HUES64 (cell line): ENCODE data around the gene FAM53A.

ENCODE experiments used
- H3K27ac ChIP-seq: 2 replicates; pipeline ENCODE4 v1.7.0; 2013; ENCODE audit warnings: low read depth, low read length, inconsistent platforms
- H3K27me3 ChIP-seq: 2 replicates; pipeline ENCODE4 v1.6.1; 2013; ENCODE audit warnings: mild to moderate bottlenecking, low read length; ENCODE audit not compliant: insufficient read depth
- H3K36me3 ChIP-seq: 2 replicates; pipeline ENCODE4 v1.6.1; 2013; ENCODE audit warnings: mild to moderate bottlenecking, low read length; ENCODE audit not compliant: insufficient read depth
- H3K4me1 ChIP-seq: 2 replicates; pipeline ENCODE4 v1.6.1; 2013; ENCODE audit warnings: mild to moderate bottlenecking, low read length, moderate library complexity; ENCODE audit not compliant: insufficient read depth
- H3K4me3 ChIP-seq: 2 replicates; pipeline ENCODE4 v1.5.1; 2013; ENCODE audit warnings: mild to moderate bottlenecking, low read length, moderate library complexity
- H3K9ac ChIP-seq: 2 replicates; pipeline ENCODE4 v1.6.1; 2013; ENCODE audit warnings: mild to moderate bottlenecking, low read depth, low read length
- H3K9me3 ChIP-seq: 2 replicates; pipeline ENCODE4 v1.6.1; 2013; ENCODE audit warnings: low read depth, low read length; ENCODE audit not compliant: insufficient read depth
- WGBS: fragments of 150-250, 120-280 bp; methylation state at CpG from one replicate; pipeline ENCODE4 v1.1.7; 2013; ENCODE audit warnings: missing lambda C conversion rate; 5-methylcytosine and 5-hydroxymethylcytosine counted together

Gene FAM53A

GRCh38 chr4:1598206-1599025 is 85.7 kb downstream of the FAM53A start:
- Histone ChIP-seq H3K4me1 (no peaks in the 10 kb centered on the region), H3K9ac (no peak overlapping the region), H3K4me3 (no peak overlapping the region), H3K27ac (no peak overlapping the region), H3K27me3 (no peaks in the 10 kb centered on the region), H3K36me3 (no peaks in the 10 kb centered on the region), H3K9me3 (no peaks in the 10 kb centered on the region)
- WGBS = 94% methylated on average over 41 of the region's 42 CpGs

DNA sequence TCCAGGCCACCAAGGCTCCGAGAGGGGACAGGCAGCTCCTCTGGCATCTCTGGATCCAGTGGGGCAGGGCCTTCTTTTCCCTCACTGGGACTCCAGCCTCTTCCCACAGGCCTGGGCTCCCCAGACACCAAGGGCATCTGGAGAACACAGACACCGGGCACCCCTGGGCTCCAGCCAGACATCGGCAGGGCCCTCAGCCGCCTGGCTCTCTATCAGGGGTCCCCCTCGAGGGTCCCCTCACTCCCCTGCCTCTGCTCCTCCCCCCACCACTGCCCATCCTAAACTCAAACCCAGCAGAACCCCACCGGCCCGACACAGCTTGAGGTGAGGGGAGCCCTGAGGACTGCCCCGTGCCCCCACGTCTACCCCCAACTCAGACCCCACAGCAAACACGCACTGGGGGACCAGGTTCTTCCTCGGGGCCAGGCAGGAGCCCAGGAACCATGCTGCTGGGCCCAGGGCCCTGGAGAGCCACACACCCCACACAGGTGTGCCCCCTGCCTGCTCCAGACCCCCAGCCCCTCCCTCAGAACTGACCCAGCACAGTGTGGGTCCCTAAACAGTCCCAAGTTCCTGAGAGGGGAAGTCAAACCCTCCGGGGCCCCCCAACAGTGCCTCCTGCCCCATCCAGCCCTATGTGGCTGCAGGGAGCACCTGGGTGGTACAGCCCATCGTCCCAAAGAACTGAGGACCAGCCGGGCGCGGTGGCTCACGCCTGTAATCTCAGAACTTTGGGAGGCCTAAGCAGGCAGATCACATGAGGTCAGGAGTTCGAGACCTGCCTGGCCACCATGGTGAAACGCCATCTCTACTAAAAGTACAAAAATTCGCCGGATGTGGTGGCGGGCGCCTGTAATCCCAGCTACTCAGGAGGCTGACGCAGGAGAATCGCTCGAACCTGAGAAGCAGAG is 86.8 kb downstream of the FAM53A start:
- H3K4me1 ChIP-seq = no peaks in the 10 kb centered on the region
- H3K36me3 ChIP-seq = no peaks in the 10 kb centered on the region
- no peak overlapping the region for H3K4me3 ChIP-seq
- H3K27ac ChIP-seq = no peak overlapping the region
- no peaks in the 10 kb centered on the region for H3K9me3 ChIP-seq
- H3K27me3 ChIP-seq = no peaks in the 10 kb centered on the region
- 94% methylated on average over 26 of the region's 26 CpGs for WGBS
- H3K9ac ChIP-seq = no peak overlapping the region

GRCh38 chr4:1596393-1596792 is 87.7 kb downstream of the FAM53A start:
- 0 out of 2 replicates have a peak, but pooled peaks cover under 1% of the 10 kb centered on the region for H3K9me3 ChIP-seq
- no peak overlapping the region for H3K4me3 ChIP-seq
- 87% methylated on average over 16 of the region's 16 CpGs for WGBS
- no peak overlapping the region for H3K27ac ChIP-seq
- no peaks in the 10 kb centered on the region for H3K4me1 ChIP-seq
- no peaks in the 10 kb centered on the region for H3K36me3 ChIP-seq
- no peak overlapping the region for H3K9ac ChIP-seq
- no peaks in the 10 kb centered on the region for H3K27me3 ChIP-seq

- Histone ChIP-seq H3K9ac (no peak overlapping the region), H3K4me1 (no peaks in the 10 kb centered on the region), H3K36me3 (no peaks in the 10 kb centered on the region), H3K27me3 (no peaks in the 10 kb centered on the region), H3K27ac (no peak overlapping the region), H3K4me3 (no peak overlapping the region), H3K9me3 (peaks cover 5% of the 10 kb centered on the region; the same call in 1 of the 2 replicates)
- WGBS = 90% methylated on average over 10 of the region's 10 CpGs
Measured at GRCh38 chr4:1595789-1596325, 88.3 kb downstream of the FAM53A start.

- peaks cover 8% of the 10 kb centered on the region; the same call in 1 of the 2 replicates for H3K9me3 ChIP-seq
- H3K4me1 ChIP-seq = no peaks in the 10 kb centered on the region
- H3K27ac ChIP-seq = no peak overlapping the region
Measured at GRCh38 chr4:1594871-1595788, 89.0 kb downstream of the FAM53A start.

DNA sequence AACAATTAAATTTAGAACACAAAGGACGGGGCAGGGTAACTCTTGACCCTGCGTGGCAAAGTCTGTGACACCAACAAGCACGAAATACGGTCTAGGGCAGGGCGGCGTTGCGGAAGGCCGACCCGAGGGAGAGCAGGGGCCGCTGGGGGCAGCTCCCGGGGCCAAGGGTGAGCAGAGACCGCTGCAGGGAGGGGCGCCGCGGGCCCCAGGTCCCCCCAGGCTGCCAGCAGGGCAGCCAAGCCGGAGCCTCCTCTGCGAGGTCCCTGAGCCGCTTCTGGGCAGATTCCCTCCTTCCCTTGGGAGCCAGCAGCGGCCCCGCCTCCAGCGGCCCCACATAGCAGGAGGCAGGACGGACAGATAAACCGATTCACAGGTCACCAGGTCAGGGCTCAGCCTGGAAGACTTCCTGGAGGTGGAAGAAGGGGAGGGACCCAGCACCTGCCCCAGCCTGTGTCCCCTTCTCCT is 90.2 kb downstream of the FAM53A start:
- no peaks in the 10 kb centered on the region for H3K4me1 ChIP-seq
- H3K9me3 ChIP-seq = peaks cover 11% of the 10 kb centered on the region; the same call in 1 of the 2 replicates
- H3K27ac ChIP-seq = no peak overlapping the region
- H3K4me3 ChIP-seq = no peak overlapping the region
- H3K9ac ChIP-seq = no peak overlapping the region
- no peaks in the 10 kb centered on the region for H3K27me3 ChIP-seq
- WGBS = 71% methylated on average over 23 of the region's 23 CpGs
- H3K36me3 ChIP-seq = no peaks in the 10 kb centered on the region

More at GRCh38 chr4:1594871-1595788, 89.0 kb downstream of the FAM53A start:
- WGBS = 92% methylated on average over 24 of the region's 24 CpGs
- Histone ChIP-seq H3K36me3 (no peaks in the 10 kb centered on the region), H3K9ac (no peak overlapping the region), H3K27me3 (no peaks in the 10 kb centered on the region), H3K4me3 (no peak overlapping the region)

DNA sequence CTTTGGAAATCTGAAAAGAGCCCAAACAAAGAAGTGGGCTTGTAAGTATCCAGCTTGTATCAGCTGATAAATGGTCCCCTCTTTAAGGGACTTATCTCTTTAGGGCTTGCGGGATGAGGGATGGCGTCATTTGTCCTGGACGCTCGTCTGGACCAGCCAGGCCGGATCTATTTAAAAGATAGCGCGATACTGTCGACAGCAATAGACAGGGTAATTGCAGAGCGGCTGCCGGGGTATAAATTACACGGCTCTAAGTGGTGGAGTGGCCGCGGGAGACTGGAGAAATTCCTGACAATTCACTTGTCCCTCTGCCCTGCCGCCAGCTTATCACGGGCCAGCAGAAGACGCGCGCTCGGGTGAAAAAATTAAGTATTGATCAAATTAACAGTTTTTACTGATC is 90.7 kb downstream of the FAM53A start:
- Histone ChIP-seq H3K4me3 (no peak overlapping the region), H3K4me1 (no peaks in the 10 kb centered on the region), H3K9ac (no peak overlapping the region), H3K9me3 (peaks cover 11% of the 10 kb centered on the region; the same call in 1 of the 2 replicates), H3K36me3 (no peaks in the 10 kb centered on the region), H3K27ac (no peak overlapping the region), H3K27me3 (no peaks in the 10 kb centered on the region)
- WGBS = 90% methylated on average over 19 of the region's 19 CpGs

DNA sequence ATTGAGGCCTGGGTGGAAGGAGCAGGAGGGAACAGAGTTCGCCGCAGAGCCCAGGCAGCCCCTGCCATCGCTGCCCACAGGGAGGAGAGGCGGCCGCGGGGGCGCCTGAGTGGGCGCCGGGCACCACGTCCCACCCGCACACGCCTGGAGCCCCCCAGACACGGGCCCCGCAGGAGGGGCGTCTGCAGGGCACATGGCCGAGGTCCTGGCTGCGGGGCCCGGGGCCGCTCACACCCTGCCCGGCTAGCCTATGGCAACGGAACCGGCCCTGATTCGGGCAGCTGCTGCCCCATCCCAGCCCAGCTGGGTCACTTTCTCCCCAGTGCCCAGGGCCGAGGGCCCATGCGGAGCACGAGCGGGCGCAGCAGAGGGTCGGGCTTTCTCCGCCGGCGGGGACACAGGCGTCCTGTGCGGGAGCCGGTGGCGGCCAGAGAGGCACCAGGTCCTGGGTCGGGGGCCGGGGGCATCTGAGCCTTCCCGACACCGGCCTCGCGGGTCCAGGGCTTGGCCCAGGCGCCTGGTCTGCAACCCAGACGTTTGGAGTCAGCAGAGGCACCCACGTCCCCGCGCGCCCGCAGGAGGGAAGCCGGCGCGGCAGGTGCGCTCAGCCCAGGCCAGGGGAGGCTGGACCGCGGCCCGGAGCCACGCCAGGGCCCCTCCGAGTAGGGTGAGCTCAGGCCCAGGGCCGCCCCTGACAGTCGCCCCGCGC is 91.2 kb downstream of the FAM53A start:
- no peaks in the 10 kb centered on the region for H3K36me3 ChIP-seq
- no peak overlapping the region for H3K9ac ChIP-seq
- 95% methylated on average over 62 of the region's 62 CpGs for WGBS
- peaks cover 11% of the 10 kb centered on the region; the same call in 1 of the 2 replicates for H3K9me3 ChIP-seq
- no peaks in the 10 kb centered on the region for H3K27me3 ChIP-seq
- H3K4me3 ChIP-seq = no peak overlapping the region
- no peak overlapping the region for H3K27ac ChIP-seq
- no peaks in the 10 kb centered on the region for H3K4me1 ChIP-seq

DNA sequence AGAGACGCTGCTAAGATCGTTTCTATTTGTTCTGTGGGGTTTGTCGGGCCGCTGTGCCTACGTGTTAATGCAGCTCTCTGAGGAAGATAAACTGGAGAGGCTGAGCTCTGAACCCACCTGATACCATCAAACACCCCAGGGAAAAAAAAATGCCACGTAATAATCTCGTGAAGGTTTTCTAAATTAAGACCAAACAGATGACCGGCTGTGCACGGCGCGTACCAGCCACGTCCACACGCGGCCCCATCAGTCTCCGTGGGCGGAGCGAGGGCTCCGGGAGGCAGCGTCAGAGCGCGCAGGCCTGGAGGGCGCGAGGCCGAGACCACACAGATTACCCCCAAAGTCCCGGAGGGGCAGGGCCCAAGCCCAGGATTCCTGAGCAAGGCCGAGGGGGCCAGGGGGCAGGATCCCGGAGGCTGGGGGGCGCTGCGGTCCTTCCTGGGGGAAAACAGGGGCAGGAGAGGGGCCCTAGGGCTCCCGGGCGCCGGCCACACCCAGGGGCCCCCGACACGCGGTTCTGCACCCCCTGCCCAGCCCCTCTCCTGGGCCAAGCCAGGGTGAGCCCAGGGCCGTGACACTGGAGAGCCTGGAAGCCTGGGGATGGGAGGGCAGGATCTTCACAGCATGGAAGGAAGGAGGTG is 91.9 kb downstream of the FAM53A start:
- Histone ChIP-seq H3K27me3 (no peaks in the 10 kb centered on the region), H3K36me3 (no peaks in the 10 kb centered on the region), H3K9ac (no peak overlapping the region), H3K4me1 (no peaks in the 10 kb centered on the region), H3K27ac (no peak overlapping the region), H3K9me3 (peaks cover 11% of the 10 kb centered on the region; the same call in 1 of the 2 replicates), H3K4me3 (no peak overlapping the region)
- WGBS = 93% methylated on average over 36 of the region's 36 CpGs
